K562 (cell line): ENCODE data around the gene PLEKHF1. TPM values are rescaled to one million over a fixed set of nuclear protein-coding genes. Genes with fewer than 3 reads are reported as not detected.

Experiments
- ARNT ChIP-seq, 2 experiments: fragments of 450-650 bp; IDR thresholded peaks; 2 replicates each; pipeline ENCODE4 v1.6.1; 2016; ENCODE audit warnings: mild to moderate bottlenecking in 1 of 2
- CCNT2 ChIP-seq: IDR thresholded peaks from 2 replicates; pipeline ENCODE4 v1.6.1; 2011; ENCODE audit warnings: borderline replicate concordance, low read depth, mild to moderate bottlenecking, moderate library complexity, mixed read lengths, low read length; ENCODE audit not compliant: insufficient read length; ENCODE audit errors: extremely low read depth
- CHD1 ChIP-seq: fragments of 200-600 bp; sonication (generic); IDR thresholded peaks from one replicate; pipeline ENCODE4 v1.6.1; 2012; ENCODE audit warnings: mild to moderate bottlenecking, moderate library complexity, low read length, inconsistent platforms
- E2F1 ChIP-seq: sonication (generic); formaldehyde crosslinking; IDR thresholded peaks from 2 replicates; pipeline ENCODE4 v1.8.1; 2023; ENCODE audit warnings: mild to moderate bottlenecking, missing genetic modification reagents, moderate library complexity
- FOXO4 ChIP-seq: fragments of 450-650 bp; formaldehyde crosslinking; IDR thresholded peaks from 2 replicates; pipeline ENCODE4 v1.4.0; 2020; ENCODE audit warnings: mild to moderate bottlenecking, moderate library complexity
- HCFC1 ChIP-seq: IDR thresholded peaks from 2 replicates; pipeline ENCODE4 v1.6.1; 2012; ENCODE audit warnings: low read depth, low read length, improper control_type of control experiment
- NCOR1 ChIP-seq: fragments of 450-650 bp; IDR thresholded peaks from 2 replicates; pipeline ENCODE4 v1.6.1; 2016; ENCODE audit warnings: mild to moderate bottlenecking, moderate library complexity
- PTTG1 ChIP-seq: fragments of 450-650 bp; IDR thresholded peaks from 2 replicates; pipeline ENCODE4 v1.6.1; 2016; ENCODE audit warnings: low read depth, mild to moderate bottlenecking, missing genetic modification characterization, missing compliant biosample characterization
- RERE ChIP-seq: sonication (generic); formaldehyde crosslinking; IDR thresholded peaks from 2 replicates; pipeline ENCODE4 v1.8.0; 2023; ENCODE audit warnings: missing genetic modification reagents, mild to moderate bottlenecking, borderline replicate concordance
- RFX7 ChIP-seq: fragments of 250-450 bp; sonication (Bioruptor Pico); IDR thresholded peaks from 2 replicates; pipeline ENCODE4 v1.5.1; 2021; ENCODE audit warnings: mild to moderate bottlenecking
- SMARCC2 ChIP-seq: fragments of 450-650 bp; IDR thresholded peaks from 2 replicates; pipeline ENCODE4 v1.6.1; 2017; ENCODE audit warnings: antibody characterized with exemption, moderate library complexity, mild to moderate bottlenecking, low read depth
- SMARCE1 ChIP-seq: fragments of 450-650 bp; IDR thresholded peaks from 2 replicates; pipeline ENCODE4 v1.7.1; 2016; ENCODE audit warnings: mild to moderate bottlenecking
- TCFL5 ChIP-seq: fragments of 250-450 bp; sonication (Bioruptor Pico); conservative IDR thresholded peaks from 2 replicates; pipeline ENCODE4 v1.6.1; 2021; ENCODE audit warnings: mild to moderate bottlenecking, moderate library complexity, matching md5 sums
- TFAM ChIP-seq: fragments of 250-450 bp; sonication (Bioruptor Pico); conservative IDR thresholded peaks from 2 replicates; pipeline ENCODE4 v1.5.0; 2021; ENCODE audit warnings: mild to moderate bottlenecking, moderate library complexity
- THRA ChIP-seq: fragments of 450-650 bp; IDR thresholded peaks from 2 replicates; pipeline ENCODE4 v1.6.1; 2017; ENCODE audit warnings: mild to moderate bottlenecking, moderate library complexity
- VEZF1 ChIP-seq: fragments of 200-800 bp; sonication (Bioruptor generic); IDR thresholded peaks from 2 replicates; pipeline ENCODE4 v1.6.1; 2017; ENCODE audit warnings: missing genetic modification characterization, missing compliant biosample characterization
- ZC3H8 ChIP-seq: fragments of 450-650 bp; IDR thresholded peaks from 2 replicates; pipeline ENCODE4 v1.6.1; 2017
- ZFP36 ChIP-seq: fragments of 150-350 bp; IDR thresholded peaks from 2 replicates; pipeline ENCODE4 v1.6.1; 2018; ENCODE audit warnings: low read length, low read depth; ENCODE audit not compliant: partially characterized antibody
- ZNF57 ChIP-seq: fragments of 450-650 bp; formaldehyde crosslinking; IDR thresholded peaks from 2 replicates; pipeline ENCODE4 v1.4.0; 2020; ENCODE audit warnings: mild to moderate bottlenecking, moderate library complexity
- polyA plus RNA-seq, 8 experiments: library from polyadenylated mRNA; depleted of rRNA in 4 of 8; stranded (reverse) in 5 of 8; unstranded in 3 of 8; fragments of >200 nt; fragmentation: Nextera tagmentation in 2 of 8; fragmentation: Illumina TruSeq in 1 of 8; extraction: Ambion mirVana in 2 of 8; extraction: Trizol in 1 of 8; gene quantifications; 2 replicates each; pipeline versions ENCODE4 v1.2.1 to v1.2.3, GENCODE V29; 2011 to 2014; ENCODE audit warnings: inconsistent platforms in 1 of 8, missing spikeins in 1 of 8
- total RNA-seq, 7 experiments: library from RNA; depleted of rRNA in 6 of 7; stranded (reverse); fragments of >200 nt in 6 of 7; fragmentation: Illumina TruSeq in 2 of 7; extraction: Trizol in 2 of 7; gene quantifications; 2 replicates each; pipeline versions ENCODE4 v1.2.1 to v1.2.3, GENCODE V29; 2011 to 2021; ENCODE audit warnings: low replicate concordance in 1 of 7

Gene PLEKHF1
- total and polyA plus RNA-seq, 9 of the 15 experiments (the other 6 are each of a cell fraction or from before 2014, with no cell fraction given), result 0.07 to 13.4 (median 3.9) TPM; not detected in 1

- TF ChIP-seq TCFL5 (CRISPR knock-in tag) (peak; percentile 63; the same call in 1 of the 2 replicates), RERE (no peak), HCFC1 (no peak), ZC3H8 (no peak), PTTG1 (no peak), VEZF1 (CRISPR knock-in tag) (peak; percentile 74), CCNT2 (no peak), E2F1 (CRISPR knock-in tag) (no peak), ARNT (IDR thresholded peaks at IDR 0.05) (peak in 1 of 2 experiments; percentile 54; a peak in 1 of 4 replicates), ZNF57 (CRISPR knock-in tag) (no peak), SMARCE1 (0 out of 2 replicates have a peak, but pooled peaks have one; percentile 22), TFAM (CRISPR knock-in tag) (no peak), FOXO4 (CRISPR knock-in tag) (no peak), CHD1 (no peak), THRA (no peak), ZFP36 (no peak), SMARCC2 (no peak), RFX7 (no peak), NCOR1 (0 out of 2 replicates have a peak, but pooled peaks have one; percentile 7)
Measured at GRCh38 chr19:29690842-29691241, 25.6 kb downstream of the PLEKHF1 start (continued).
